ENCODE measurements around the gene GGCX.

Gene GGCX

DNA sequence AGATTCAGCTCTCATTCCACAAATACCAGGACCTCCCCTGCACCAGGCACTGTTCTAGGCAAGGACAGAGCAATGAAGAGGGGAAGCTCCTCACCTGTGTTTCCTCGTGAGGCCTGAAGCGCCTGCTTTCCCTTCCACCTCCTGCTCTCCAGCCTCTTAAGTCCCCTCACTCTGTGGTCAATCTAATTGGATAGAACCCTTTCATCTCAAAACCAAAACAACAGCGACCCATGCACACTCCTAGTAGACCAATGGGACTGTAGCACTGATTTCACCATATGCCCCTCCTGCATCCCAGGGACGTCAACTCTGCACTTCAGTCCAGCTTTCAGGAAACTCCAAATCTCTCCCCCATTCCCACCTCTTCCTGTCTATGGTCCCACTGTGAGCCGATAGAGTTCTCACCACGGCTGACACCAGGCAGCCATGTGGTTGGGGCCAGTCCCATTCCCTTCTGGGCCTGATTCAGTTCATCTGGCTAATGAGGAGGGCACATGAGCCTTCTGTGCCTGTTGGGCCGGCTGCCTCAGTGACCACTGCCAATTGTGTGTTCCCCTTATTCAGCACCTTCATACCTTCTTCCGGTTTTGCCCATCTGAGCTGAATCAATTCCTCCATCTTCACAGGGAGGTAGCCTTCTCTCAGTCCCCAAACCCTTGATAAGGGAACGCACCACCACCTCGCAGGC is 55.6 kb downstream of the GGCX start:
- DNase-seq: no peak

DNA sequence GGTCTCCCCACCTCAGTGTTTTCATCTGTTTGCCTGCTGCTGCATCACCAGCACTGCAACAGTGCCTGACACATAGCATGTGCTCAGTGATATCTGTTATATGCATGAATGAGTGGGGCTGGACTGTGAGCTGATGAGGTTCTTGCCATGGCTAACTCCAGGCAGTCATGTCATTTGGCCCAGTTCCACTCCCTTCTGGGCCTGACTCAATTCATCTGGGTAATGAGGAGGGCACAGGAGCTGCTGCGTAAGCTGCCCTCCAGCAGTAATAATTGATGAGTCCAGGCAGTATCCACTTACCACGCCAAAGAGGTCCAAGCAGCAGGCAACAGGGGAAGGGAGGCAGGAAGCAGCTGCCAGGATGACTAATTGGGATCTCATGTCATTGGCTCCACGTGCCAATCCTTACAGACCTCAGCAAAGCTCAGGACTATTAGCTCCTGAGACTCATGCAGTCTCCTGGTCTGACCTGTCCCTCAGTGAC is 56.5 kb downstream of the GGCX start:
- DNase-seq: no peak

DNA sequence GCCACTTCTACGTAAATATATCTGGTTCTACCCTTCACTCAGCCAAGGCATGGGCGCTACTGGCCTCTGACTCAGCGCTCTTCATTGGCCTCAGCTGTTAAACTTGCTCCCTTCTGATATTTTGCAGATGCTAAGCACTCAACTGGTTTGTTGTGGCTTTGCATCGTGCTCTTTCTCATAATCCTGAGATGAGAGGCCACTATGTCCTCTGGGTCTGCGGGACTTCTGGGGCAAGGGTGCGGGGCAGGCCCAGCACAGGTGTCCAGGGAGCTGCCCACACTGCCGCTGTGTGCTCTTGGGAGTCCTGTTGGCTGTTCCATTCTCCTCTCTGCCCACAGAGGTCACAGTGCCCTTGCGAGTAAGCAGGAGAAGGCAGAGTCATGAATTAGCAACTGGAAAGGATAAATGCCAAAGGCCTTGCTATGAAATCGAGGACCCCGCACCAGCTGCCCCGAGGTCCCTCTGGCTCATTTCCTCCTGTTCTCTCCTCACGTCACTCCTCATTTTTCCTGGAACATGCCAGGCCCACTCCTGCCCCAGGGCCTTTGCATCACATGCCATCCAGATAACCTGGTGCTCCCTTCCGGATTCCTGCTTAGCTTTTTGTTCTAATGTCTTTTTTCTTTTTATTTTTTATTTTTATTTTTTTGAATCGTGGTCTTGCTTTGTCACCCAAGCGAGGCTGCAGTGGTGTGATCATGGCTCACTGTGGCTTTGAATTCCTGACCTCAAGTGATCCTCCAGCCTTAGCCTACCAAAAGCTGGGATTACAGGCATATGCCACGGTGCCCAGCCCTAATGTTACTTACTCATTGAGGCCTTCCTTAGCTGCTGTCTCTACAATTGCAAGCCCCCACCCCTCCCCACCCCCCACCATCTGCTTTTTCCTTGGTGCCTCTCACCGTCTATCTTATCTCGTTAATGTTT is 57.2 kb downstream of the GGCX start:
- DNase-seq: no peak

DNA sequence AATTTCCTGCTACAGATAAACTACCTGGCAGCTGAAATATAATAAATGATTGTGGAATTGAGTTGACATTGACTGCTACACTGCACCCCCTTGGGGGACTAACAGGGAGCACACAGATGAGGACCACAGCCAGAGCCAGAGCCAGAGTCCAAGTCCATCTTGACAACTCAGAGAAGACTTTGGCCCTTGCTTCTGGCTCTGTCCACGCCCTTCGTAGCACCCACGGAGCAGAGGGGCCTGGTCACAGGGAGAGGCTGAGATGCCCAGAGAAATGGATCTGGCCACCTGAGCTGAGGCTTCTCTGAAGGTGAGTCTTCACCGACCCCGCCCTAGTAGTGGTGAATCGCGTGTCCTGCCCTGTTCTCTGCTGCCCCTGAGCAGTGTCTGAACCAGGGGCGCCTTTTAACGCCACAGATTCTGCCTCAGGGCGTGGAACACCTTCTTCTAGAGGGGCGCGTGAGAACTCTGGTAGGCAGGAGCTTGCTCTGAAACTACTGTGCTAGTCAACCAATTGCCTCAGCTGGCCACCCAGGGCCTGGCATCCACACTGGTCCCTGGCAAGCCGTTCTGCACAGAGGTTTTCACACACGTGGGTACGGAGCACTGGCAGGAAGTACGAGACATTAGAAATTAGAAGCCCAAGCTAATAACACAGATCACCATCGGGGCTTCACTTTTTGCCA is 58.0 kb downstream of the GGCX start:
- no peak for DNase-seq

DNA sequence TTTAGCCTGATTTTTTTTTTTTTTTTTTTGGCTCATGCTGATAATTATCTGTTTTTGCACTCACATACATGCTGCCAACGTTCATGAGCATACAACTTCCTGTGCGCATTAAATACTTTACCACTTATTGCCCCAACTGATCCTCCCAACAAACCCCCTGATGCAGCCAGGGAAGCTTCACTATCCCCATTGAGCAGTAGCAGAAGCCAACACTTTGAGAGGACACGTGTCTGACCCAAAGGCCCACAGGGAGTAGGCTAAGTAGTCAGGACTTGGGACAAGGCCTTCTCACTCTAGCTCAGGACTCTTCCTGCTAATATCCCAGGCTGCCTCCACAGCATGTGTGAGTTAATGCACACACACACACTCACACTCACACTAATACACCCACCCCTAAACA is 58.6 kb downstream of the GGCX start:
- DNase-seq: no peak

DNA sequence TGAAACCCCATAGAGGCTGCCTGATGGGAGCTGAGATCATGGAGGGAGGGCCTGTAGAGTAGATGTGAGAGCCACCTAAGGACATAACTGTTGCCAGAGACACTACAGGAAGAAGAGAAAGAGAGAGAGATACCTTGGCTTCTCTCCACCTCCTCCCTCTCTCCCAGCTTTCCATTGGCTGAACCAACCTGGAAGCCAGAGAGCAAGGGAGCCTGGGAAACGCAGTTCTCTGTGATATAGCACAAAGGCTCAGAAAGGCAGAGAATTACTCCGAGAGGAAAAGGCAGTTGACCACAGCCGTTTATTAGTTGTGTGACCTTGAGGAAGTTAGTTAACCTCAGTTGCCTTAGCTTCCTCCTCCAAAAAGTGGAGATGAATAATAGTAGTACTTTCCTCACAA is 60.0 kb downstream of the GGCX start:
- no peak for DNase-seq

DNA sequence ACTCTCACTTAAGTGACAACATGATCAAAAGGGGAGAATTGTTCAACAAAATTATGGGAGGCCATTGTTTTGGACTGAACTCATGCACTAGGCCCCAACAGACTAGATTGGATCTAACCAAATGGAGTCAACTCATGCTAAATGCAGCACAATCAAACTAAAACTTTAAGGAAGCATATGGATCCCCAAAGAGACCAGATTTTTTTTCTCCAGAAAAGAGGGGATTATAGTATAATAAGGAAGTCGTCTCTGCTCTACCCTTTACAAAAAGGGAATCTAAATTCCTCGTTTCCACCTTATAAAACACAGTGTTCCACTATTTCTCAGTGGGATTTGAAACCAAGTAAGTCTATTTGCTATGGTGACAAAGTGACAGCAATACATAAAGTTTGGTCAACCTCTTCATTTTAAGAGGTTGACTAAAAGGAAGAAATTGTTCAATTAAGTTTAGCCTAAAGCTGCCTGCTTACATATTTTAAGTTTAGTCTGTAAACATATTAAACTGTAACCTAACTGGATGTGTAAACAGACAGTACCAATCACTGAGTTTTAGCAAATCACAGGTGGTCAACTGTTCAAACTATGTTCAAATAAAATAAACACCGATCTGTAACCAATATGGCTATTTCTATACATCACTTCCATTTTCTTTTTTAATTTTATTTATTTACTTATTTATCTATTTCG is 63.2 kb downstream of the GGCX start:
- DNase-seq: no peak

DNA sequence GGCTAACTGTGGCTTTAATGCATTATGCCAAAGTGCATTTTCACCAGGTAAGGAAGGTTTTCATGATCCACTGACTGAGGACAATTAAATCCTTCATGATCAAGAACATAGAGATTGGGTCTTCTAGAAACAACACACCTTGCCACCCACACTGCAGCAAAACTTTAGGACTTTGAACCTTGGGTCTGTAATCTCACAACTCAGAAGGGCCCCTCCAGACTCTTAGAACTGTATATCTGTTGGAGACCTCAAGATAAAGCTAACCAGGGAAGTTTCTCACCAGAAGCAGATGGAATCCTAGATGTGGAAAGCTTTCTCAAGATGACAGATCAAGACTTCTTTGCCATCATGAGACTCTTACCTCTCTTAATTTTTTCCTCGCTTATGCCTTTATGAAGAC is 64.9 kb downstream of the GGCX start:
- DNase-seq: no peak

Data from effector CD8-positive, alpha-beta T cell (primary cell).